ENCODE results near the gene RB1.
"Not testable (repeated sequence)": the region's sequence is repeated elsewhere in the genome, so short reads cannot be mapped to it uniquely, and the experiment has no call there.

RB1 gene

DNA sequence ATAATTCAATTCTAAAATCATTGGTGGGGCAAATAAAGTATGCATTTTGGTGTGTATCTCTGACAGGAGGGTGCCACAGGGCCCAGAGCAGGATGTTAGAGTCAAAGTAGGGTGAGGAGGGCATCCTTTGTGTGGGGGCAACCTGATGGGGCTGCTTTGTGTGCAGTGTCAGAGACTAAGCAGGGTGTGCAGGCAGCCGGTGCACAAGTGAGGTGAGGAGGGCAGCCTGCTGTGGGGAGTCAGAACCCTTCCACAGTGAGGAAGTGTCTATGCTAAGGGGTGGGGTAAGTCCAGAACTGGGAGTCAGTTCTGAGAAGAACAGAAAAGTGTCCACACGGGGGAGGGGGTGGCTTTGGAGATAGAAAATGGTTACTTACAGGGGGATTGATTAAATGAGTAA is 40.7 kb downstream of the RB1 start:
- intact Hi-C loops (cut with micrococcal nuclease): no loop called here
- H3K4me1 Mint-ChIP-seq (ENCODE audit: low read depth): peaks cover 11% of the 10 kb centered on the region
- no peak overlapping the region for H3K4me3 Mint-ChIP-seq
- H3K27me3 Mint-ChIP-seq: no peaks in the 10 kb centered on the region
- H3K9me3 Mint-ChIP-seq: peaks cover 18% of the 10 kb centered on the region
- peaks cover 42% of the 10 kb centered on the region for H3K36me3 Mint-ChIP-seq (ENCODE audit: low read depth)
- H3K27ac Mint-ChIP-seq: no peak overlapping the region

- Mint-ChIP-seq H3K36me3 (ENCODE audit: low read depth) (peaks cover 60% of the 10 kb centered on the region), H3K4me1 (ENCODE audit: low read depth) (peaks cover 11% of the 10 kb centered on the region), H3K27ac (no peak overlapping the region), H3K27me3 (no peaks in the 10 kb centered on the region), H3K4me3 (no peak overlapping the region), H3K9me3 (peaks cover 40% of the 10 kb centered on the region)
- intact Hi-C loops (cut with micrococcal nuclease): no loop called here
Observed at GRCh38 chr13:48346583-48346982, 43.0 kb downstream of the RB1 start.

GRCh38 chr13:48349525-48349924 is 46.0 kb downstream of the RB1 start:
- peaks cover 55% of the 10 kb centered on the region for H3K9me3 Mint-ChIP-seq
- peaks cover 1% of the 10 kb centered on the region for H3K4me1 Mint-ChIP-seq (ENCODE audit: low read depth)
- H3K27me3 Mint-ChIP-seq: no peaks in the 10 kb centered on the region
- peaks cover 77% of the 10 kb centered on the region for H3K36me3 Mint-ChIP-seq (ENCODE audit: low read depth)
- intact Hi-C loops (cut with micrococcal nuclease): no loop called here
- no peak overlapping the region for H3K4me3 Mint-ChIP-seq
- no peak overlapping the region for H3K27ac Mint-ChIP-seq

GRCh38 chr13:48353590-48353989 is 50.0 kb downstream of the RB1 start:
- no peak overlapping the region for H3K4me3 Mint-ChIP-seq
- no peak overlapping the region for H3K27ac Mint-ChIP-seq
- peaks cover 62% of the 10 kb centered on the region for H3K9me3 Mint-ChIP-seq
- peaks cover 7% of the 10 kb centered on the region for H3K4me1 Mint-ChIP-seq (ENCODE audit: low read depth)
- intact Hi-C loops (cut with micrococcal nuclease): no loop called here
- no peaks in the 10 kb centered on the region for H3K27me3 Mint-ChIP-seq
- H3K36me3 Mint-ChIP-seq (ENCODE audit: low read depth): peaks cover 69% of the 10 kb centered on the region

DNA sequence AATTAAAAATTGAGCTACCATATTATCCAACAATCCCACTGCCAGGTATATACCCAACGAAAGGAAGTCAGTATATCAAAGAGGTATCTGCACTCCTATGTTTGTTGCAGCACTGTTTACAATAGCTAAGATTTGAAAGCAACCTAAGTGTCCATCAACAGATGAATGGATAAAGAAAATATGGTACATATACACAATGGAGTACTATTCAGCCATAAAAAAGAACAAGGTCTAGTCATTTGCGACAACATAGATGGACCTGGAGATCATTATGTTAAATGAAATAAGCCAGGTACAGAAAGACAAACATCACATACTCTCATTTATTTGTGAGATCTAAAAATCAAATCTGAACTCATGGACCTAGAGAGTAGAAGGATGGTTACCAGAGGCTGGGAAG is 52.0 kb downstream of the RB1 start:
- intact Hi-C loops (cut with micrococcal nuclease); H3K27me3 Mint-ChIP-seq; H3K27ac Mint-ChIP-seq; H3K4me3 Mint-ChIP-seq: not testable (repeated sequence)
- H3K36me3 Mint-ChIP-seq (ENCODE audit: low read depth): peaks cover 62% of the 10 kb centered on the region
- peaks cover 14% of the 10 kb centered on the region for H3K4me1 Mint-ChIP-seq (ENCODE audit: low read depth)
- H3K9me3 Mint-ChIP-seq: peaks cover 48% of the 10 kb centered on the region

- peaks cover 55% of the 10 kb centered on the region for H3K36me3 Mint-ChIP-seq (ENCODE audit: low read depth)
- no peak overlapping the region for H3K4me3 Mint-ChIP-seq
- H3K27ac Mint-ChIP-seq: no peak overlapping the region
- no peaks in the 10 kb centered on the region for H3K27me3 Mint-ChIP-seq
- peaks cover 36% of the 10 kb centered on the region for H3K9me3 Mint-ChIP-seq
- intact Hi-C loops (cut with micrococcal nuclease): no loop called here
- peaks cover 14% of the 10 kb centered on the region for H3K4me1 Mint-ChIP-seq (ENCODE audit: low read depth)
Observed at GRCh38 chr13:48356750-48357149, 53.2 kb downstream of the RB1 start.

- Mint-ChIP-seq H3K4me3 (no peak overlapping the region), H3K27ac (no peak overlapping the region), H3K27me3 (no peaks in the 10 kb centered on the region), H3K9me3 (no peaks in the 10 kb centered on the region), H3K4me1 (ENCODE audit: low read depth) (peaks cover 20% of the 10 kb centered on the region), H3K36me3 (ENCODE audit: low read depth) (peaks cover 71% of the 10 kb centered on the region)
- intact Hi-C loops (cut with micrococcal nuclease): no loop called here
Observed at GRCh38 chr13:48369988-48370387, 66.4 kb downstream of the RB1 start.

DNA sequence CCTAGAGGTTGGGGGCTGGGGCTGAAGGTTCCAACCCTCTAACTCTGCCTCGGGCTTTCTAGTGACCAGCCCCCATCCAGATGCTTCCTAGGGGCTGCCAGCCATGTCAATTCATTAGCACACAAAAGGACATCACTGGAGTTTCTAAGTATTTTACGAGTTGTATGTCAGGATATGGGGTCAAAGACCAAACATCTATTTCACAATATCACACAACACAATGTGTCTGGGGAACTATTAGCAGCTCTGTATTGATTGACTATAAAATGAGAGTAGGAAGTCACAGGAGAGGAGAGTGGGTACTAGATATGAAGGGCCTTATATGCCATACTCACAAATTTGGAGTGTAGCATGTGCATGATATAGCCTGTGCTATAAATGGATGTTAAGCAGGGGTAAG is 67.3 kb downstream of the RB1 start:
- peak overlapping the region; percentile 50 for H3K27ac Mint-ChIP-seq
- H3K4me3 Mint-ChIP-seq: no peak overlapping the region
- no peaks in the 10 kb centered on the region for H3K27me3 Mint-ChIP-seq
- no peaks in the 10 kb centered on the region for H3K9me3 Mint-ChIP-seq
- H3K4me1 Mint-ChIP-seq (ENCODE audit: low read depth): peaks cover 20% of the 10 kb centered on the region
- H3K36me3 Mint-ChIP-seq (ENCODE audit: low read depth): peaks cover 67% of the 10 kb centered on the region
- intact Hi-C loops (cut with micrococcal nuclease): no loop called here

GRCh38 chr13:48377857-48378256 is 74.3 kb downstream of the RB1 start:
- intact Hi-C loops (cut with micrococcal nuclease): no loop called here
- Mint-ChIP-seq H3K36me3 (ENCODE audit: low read depth) (peaks cover 48% of the 10 kb centered on the region), H3K4me1 (ENCODE audit: low read depth) (peaks cover 6% of the 10 kb centered on the region), H3K4me3 (no peak overlapping the region), H3K9me3 (no peaks in the 10 kb centered on the region), H3K27me3 (no peaks in the 10 kb centered on the region), H3K27ac (no peak overlapping the region)

GRCh38 chr13:48380581-48380980 is 77.0 kb downstream of the RB1 start:
- Mint-ChIP-seq H3K9me3 (no peaks in the 10 kb centered on the region), H3K36me3 (ENCODE audit: low read depth) (peaks cover 45% of the 10 kb centered on the region), H3K4me1 (ENCODE audit: low read depth) (peaks cover 12% of the 10 kb centered on the region), H3K4me3 (no peak overlapping the region), H3K27ac (peak overlapping the region; percentile 52), H3K27me3 (no peaks in the 10 kb centered on the region)
- intact Hi-C loops (cut with micrococcal nuclease): no loop called here

- intact Hi-C loops (cut with micrococcal nuclease): no loop called here
- Mint-ChIP-seq H3K4me1 (ENCODE audit: low read depth) (peaks cover 12% of the 10 kb centered on the region), H3K27me3 (no peaks in the 10 kb centered on the region), H3K27ac (no peak overlapping the region), H3K36me3 (ENCODE audit: low read depth) (peaks cover 53% of the 10 kb centered on the region), H3K4me3 (no peak overlapping the region), H3K9me3 (no peaks in the 10 kb centered on the region)
Observed at GRCh38 chr13:48383384-48383783, 79.8 kb downstream of the RB1 start.

- Mint-ChIP-seq H3K9me3 (peaks cover 6% of the 10 kb centered on the region), H3K4me1 (ENCODE audit: low read depth) (peaks cover 6% of the 10 kb centered on the region), H3K36me3 (ENCODE audit: low read depth) (peaks cover 75% of the 10 kb centered on the region), H3K4me3 (no peak overlapping the region), H3K27me3 (no peaks in the 10 kb centered on the region), H3K27ac (no peak overlapping the region)
- intact Hi-C loops (cut with micrococcal nuclease): no loop called here
Observed at GRCh38 chr13:48386816-48387215, 83.3 kb downstream of the RB1 start.

GRCh38 chr13:48391257-48391656 is 87.7 kb downstream of the RB1 start:
- no peaks in the 10 kb centered on the region for H3K4me1 Mint-ChIP-seq (ENCODE audit: low read depth)
- H3K4me3 Mint-ChIP-seq: no peak overlapping the region
- no peaks in the 10 kb centered on the region for H3K27me3 Mint-ChIP-seq
- no peak overlapping the region for H3K27ac Mint-ChIP-seq
- H3K36me3 Mint-ChIP-seq (ENCODE audit: low read depth): peaks cover 97% of the 10 kb centered on the region
- peaks cover 28% of the 10 kb centered on the region for H3K9me3 Mint-ChIP-seq
- intact Hi-C loops (cut with micrococcal nuclease): no loop called here

DNA sequence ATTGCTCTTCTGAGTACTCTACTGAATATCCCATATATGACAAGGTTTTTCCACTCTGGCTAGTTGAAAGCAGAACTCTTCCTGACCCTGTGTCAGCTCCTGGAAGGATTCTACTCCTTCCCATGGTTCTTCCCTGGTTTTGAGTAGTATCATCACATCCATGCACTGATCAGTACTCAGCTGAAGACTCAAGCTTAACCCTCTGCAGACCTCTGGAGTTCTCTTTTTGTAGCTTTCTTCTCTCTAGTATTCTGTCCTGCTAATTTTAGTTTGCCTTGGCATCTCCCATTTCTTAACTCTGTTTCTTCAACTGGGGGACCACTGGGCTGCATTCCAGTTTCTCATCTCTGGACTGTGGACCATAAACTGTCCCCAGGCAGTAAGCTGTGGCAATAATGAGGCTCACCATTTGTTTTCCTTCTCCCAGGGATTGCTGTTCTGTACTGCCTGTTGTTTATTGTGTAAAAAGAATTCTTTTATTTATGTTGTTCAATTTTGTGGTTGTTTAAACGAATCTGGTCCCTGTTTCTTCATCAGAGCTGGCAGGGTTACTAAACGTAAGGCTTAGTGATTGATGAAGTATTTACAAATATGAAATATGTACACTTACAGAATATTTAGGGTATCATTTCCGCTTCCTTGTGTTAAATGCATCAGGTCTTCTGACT is 89.6 kb downstream of the RB1 start:
- Mint-ChIP-seq H3K4me1 (ENCODE audit: low read depth) (no peaks in the 10 kb centered on the region), H3K4me3 (no peak overlapping the region), H3K9me3 (peaks cover 32% of the 10 kb centered on the region), H3K36me3 (ENCODE audit: low read depth) (peaks cover 92% of the 10 kb centered on the region), H3K27ac (no peak overlapping the region), H3K27me3 (no peaks in the 10 kb centered on the region)
- intact Hi-C loops (cut with micrococcal nuclease): no loop called here

DNA sequence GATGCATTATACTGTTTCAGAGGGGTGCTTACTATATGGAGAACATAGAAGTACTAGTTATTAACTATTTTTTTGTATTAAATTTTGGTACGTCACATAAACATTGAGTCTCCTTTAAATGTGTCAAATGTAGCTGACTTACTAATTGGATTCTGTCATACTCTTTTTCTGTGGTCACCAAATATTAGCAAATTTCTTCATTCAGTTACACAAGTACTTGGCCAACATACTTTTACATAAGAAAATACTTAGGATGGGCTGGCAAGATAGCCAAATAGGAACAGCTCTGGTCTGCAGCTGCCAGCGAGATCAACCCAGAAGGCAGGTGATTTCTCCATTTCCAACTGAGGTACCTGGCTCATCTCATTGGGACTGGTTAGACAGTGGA is 90.1 kb downstream of the RB1 start:
- no peaks in the 10 kb centered on the region for H3K4me1 Mint-ChIP-seq (ENCODE audit: low read depth)

More for the DNA sequence above, 90.1 kb downstream of the RB1 start:
- Mint-ChIP-seq H3K27me3 (no peaks in the 10 kb centered on the region), H3K36me3 (ENCODE audit: low read depth) (peaks cover 87% of the 10 kb centered on the region), H3K9me3 (peaks cover 32% of the 10 kb centered on the region), H3K27ac (no peak overlapping the region), H3K4me3 (no peak overlapping the region)
- intact Hi-C loops (cut with micrococcal nuclease): no loop called here

Data from dendritic cell treated with granulocyte-macrophage colony-stimulating factor and Interleukin-4, amounts not matched to agents 40 ng/mL and 50 ng/mL, for 4 days (primary cell).